GM12878 (cell line): ENCODE data around the gene YIF1B. TPM values are rescaled to one million over a fixed set of nuclear protein-coding genes. Genes with fewer than 3 reads are reported as not detected.

Source experiments
- ATAC-seq: fragments of 200-7000 bp; cut with Tn5 transposase; 3 replicates; pipeline ENCODE4 v1.9.1; 2020; ENCODE audit warnings: mild to moderate bottlenecking, moderate library complexity
- BruUV-seq: library from RNA; stranded (reverse); fragments of 400-500 nt; replicated peaks from 2 replicates; lab custom pipeline; 2021; lab: Mats Ljungman, UMichigan
- CTCF ChIA-PET: fragments of 300-600 bp; sonication (Branson Sonifier 250); formaldehyde crosslinking; extraction: SDS; loops from one replicate; lab custom pipeline; 2021; ENCODE audit warnings: inconsistent platforms; lab: Yijun Ruan, JAX
- POLR2A ChIA-PET: fragments of 350-600 bp; formaldehyde crosslinking; extraction: SDS; loops from one replicate; lab custom pipeline; 2021; ENCODE audit warnings: inconsistent platforms; lab: Charles Lee
- RAD21 ChIA-PET: fragments of 300-600 bp; sonication (Branson Sonifier 250); formaldehyde crosslinking; loops from one replicate; lab custom pipeline; 2023; ENCODE audit warnings: antibody characterized with exemption; ENCODE audit not compliant: unreplicated experiment; lab: Charles Lee
- SMC1A ChIA-PET: fragments of 300-600 bp; sonication (Branson Sonifier 250); formaldehyde crosslinking; loops from one replicate; lab custom pipeline; 2023; ENCODE audit not compliant: unreplicated experiment, uncharacterized antibody; lab: Charles Lee
- DNase-seq: peaks from one replicate; pipeline ENCODE4 v3.0.0-alpha.2; 2011; ENCODE audit warnings: low read depth, low spot score
- FAIRE-seq: peaks from 3 replicates; lab custom pipeline; 2011; peaks lifted over from hg19 to GRCh38; lab: Jason Lieb, UNC
- H2AFZ ChIP-seq: 2 replicates; pipeline ENCODE4 v1.6.0; 2011; ENCODE audit warnings: low read depth, low read length, control low read depth; ENCODE audit not compliant: control insufficient read depth
- H3K27ac ChIP-seq: 2 replicates; pipeline ENCODE4 v1.5.1; 2011; ENCODE audit warnings: control low read depth; ENCODE audit not compliant: control insufficient read depth, insufficient read depth
- H3K27me3 ChIP-seq, 2 experiments: replicated peaks in 1 of 2; 2 replicates each; pipeline versions ENCODE4 v1.6.0 to v1.6.1; 2011; ENCODE audit warnings: low read length in 1 of 2; ENCODE audit not compliant: control insufficient read depth in 2 of 2, insufficient read depth in 2 of 2
- H3K36me3 ChIP-seq, 2 experiments: 2 replicates each; pipeline ENCODE4 v1.5.1; 2011; ENCODE audit warnings: low read length in 1 of 2; ENCODE audit not compliant: control insufficient read depth in 2 of 2, insufficient read depth in 2 of 2
- H3K4me1 ChIP-seq: 2 replicates; pipeline ENCODE4 v1.6.1; 2011; ENCODE audit warnings: mild to moderate bottlenecking, low read length, moderate library complexity, mixed read lengths; ENCODE audit not compliant: control insufficient read depth, insufficient read depth
- H3K4me2 ChIP-seq: 2 replicates; pipeline ENCODE4 v1.6.0; 2011; ENCODE audit warnings: control low read depth; ENCODE audit not compliant: control insufficient read depth, insufficient read depth
- H3K4me3 ChIP-seq: fragments of 200-600 bp; sonication (generic); 2 replicates; pipeline ENCODE4 v1.5.1; 2016
- H3K79me2 ChIP-seq: 2 replicates; pipeline ENCODE4 v1.6.0; 2011; ENCODE audit warnings: low read length; ENCODE audit not compliant: control insufficient read depth, insufficient read depth
- H3K9ac ChIP-seq: 2 replicates; pipeline ENCODE4 v1.8.0; 2011; ENCODE audit warnings: low read length, control low read depth, mixed read lengths; ENCODE audit not compliant: control insufficient read depth, insufficient read depth
- H3K9me3 ChIP-seq: replicated peaks from 3 replicates; pipeline ENCODE4 v1.5.1; 2011; ENCODE audit warnings: mild to moderate bottlenecking, low read length; ENCODE audit not compliant: control insufficient read depth, insufficient read depth
- H4K20me1 ChIP-seq: 2 replicates; pipeline ENCODE4 v1.6.0; 2011; ENCODE audit not compliant: control insufficient read depth, insufficient read depth
- EP300 ChIP-seq, 2 experiments: fragments of 150-350 bp in 1 of 2; IDR thresholded peaks; 2 replicates each; pipeline ENCODE4 v1.6.1; 2011 to 2012; ENCODE audit warnings: low read depth in 2 of 2, low read length in 2 of 2, borderline replicate concordance in 1 of 2, improper control_type of control experiment in 1 of 2, inconsistent platforms in 1 of 2; ENCODE audit not compliant: control insufficient read depth in 1 of 2
- IKZF2 ChIP-seq, 2 experiments: fragments of 450-650 bp; IDR thresholded peaks; 2 replicates each; pipeline ENCODE4 v1.6.1; 2017; ENCODE audit warnings: mild to moderate bottlenecking in 2 of 2, moderate library complexity in 2 of 2
- MEF2B ChIP-seq: fragments of 450-650 bp; IDR thresholded peaks from 2 replicates; pipeline ENCODE4 v1.6.1; 2018; ENCODE audit warnings: mild to moderate bottlenecking, moderate library complexity; ENCODE audit not compliant: partially characterized antibody, poor library complexity, severe bottlenecking
- MTA2 ChIP-seq: fragments of 450-650 bp; IDR thresholded peaks from 2 replicates; pipeline ENCODE4 v1.6.1; 2016; ENCODE audit warnings: low read depth, mild to moderate bottlenecking, moderate library complexity
- SMAD5 ChIP-seq: IDR thresholded peaks from 2 replicates; pipeline ENCODE4 v1.6.1; 2016; ENCODE audit warnings: antibody characterized with exemption, low read depth
- STAT3 ChIP-seq: IDR thresholded peaks from 2 replicates; pipeline ENCODE4 v1.6.1; 2011; ENCODE audit warnings: low read depth, low read length, improper control_type of control experiment
- TBL1XR1 ChIP-seq: IDR thresholded peaks from 2 replicates; pipeline ENCODE4 v1.6.1; 2012; ENCODE audit warnings: low read depth, low read length, improper control_type of control experiment
- WGBS: methylation state at CpG from one replicate; pipeline ENCODE4 v1.1.6; 2016; ENCODE audit warnings: low lambda C conversion rate; ENCODE audit not compliant: insufficient replicate concordance, insufficient coverage; ENCODE audit errors: missing lambda C conversion rate; 5-methylcytosine and 5-hydroxymethylcytosine counted together
- in situ Hi-C: fragments of 300-500 bp; cut with MboI; formaldehyde crosslinking; loops from 9 replicates; pipeline ENCODE4 v1.14.3; 2018; ENCODE audit warnings: mixed read lengths
- intact Hi-C: fragments of 100-400 bp; cut with micrococcal nuclease; formaldehyde crosslinking; loops from one replicate; pipeline ENCODE4 v1.14.2; 2022; ENCODE audit not compliant: unreplicated experiment
- polyA plus RNA-seq, 11 experiments: library from polyadenylated mRNA; depleted of rRNA in 4 of 11; unstranded in 6 of 11; stranded (reverse) in 5 of 11; fragments of >200 nt; fragmentation: Nextera tagmentation in 4 of 11; fragmentation: Illumina TruSeq in 1 of 11; extraction: Ambion mirVana in 4 of 11; extraction: Trizol in 1 of 11; gene quantifications; 1 replicate in 1 of 11; 2 replicates in 10 of 11; pipeline versions ENCODE4 v1.2.1 to v1.2.3, GENCODE V29; 2011 to 2016; ENCODE audit warnings: inconsistent platforms in 2 of 11, missing spikeins in 2 of 11, low read depth in 1 of 11
- total RNA-seq, 4 experiments: library from RNA; depleted of rRNA in 3 of 4; stranded (reverse); fragments of >200 nt in 3 of 4; fragmentation: Illumina TruSeq in 1 of 4; extraction: Trizol in 1 of 4; gene quantifications; 2 replicates each; pipeline versions ENCODE4 v1.2.1 to v1.2.3, GENCODE V29; 2013 to 2021
- TF ChIP-seq, protein P1 (sequence below): fragments of 450-650 bp; formaldehyde crosslinking; IDR thresholded peaks from 2 replicates; pipeline ENCODE4 v1.5.0; 2022; ENCODE audit warnings: mild to moderate bottlenecking, missing genetic modification characterization
- TF ChIP-seq, protein P2 (sequence below): fragments of 450-650 bp; conservative IDR thresholded peaks from 2 replicates; pipeline ENCODE4 v1.6.1; 2017; ENCODE audit warnings: mild to moderate bottlenecking, moderate library complexity
- TF ChIP-seq, protein P3 (sequence below): fragments of 450-650 bp; IDR thresholded peaks from 2 replicates; pipeline ENCODE4 v1.6.1; 2017; ENCODE audit warnings: borderline replicate concordance
- TF ChIP-seq, protein P4 (sequence below): IDR thresholded peaks from 2 replicates; pipeline ENCODE4 v1.6.1; 2011; ENCODE audit warnings: mild to moderate bottlenecking, low read depth, low read length, moderate library complexity; ENCODE audit not compliant: insufficient replicate concordance
- TF ChIP-seq, protein P5 (sequence below): IDR thresholded peaks from 2 replicates; pipeline ENCODE4 v1.6.1; 2011; ENCODE audit warnings: borderline replicate concordance, low read depth, mild to moderate bottlenecking, moderate library complexity, low read length; ENCODE audit not compliant: insufficient read depth, poor library complexity, severe bottlenecking

Gene YIF1B
- total and polyA plus RNA-seq, 10 of the 15 experiments (the other 5 are each of a cell fraction or from before 2014, with no cell fraction given), result 1.3 to 106 (median 53.5) TPM

DNA sequence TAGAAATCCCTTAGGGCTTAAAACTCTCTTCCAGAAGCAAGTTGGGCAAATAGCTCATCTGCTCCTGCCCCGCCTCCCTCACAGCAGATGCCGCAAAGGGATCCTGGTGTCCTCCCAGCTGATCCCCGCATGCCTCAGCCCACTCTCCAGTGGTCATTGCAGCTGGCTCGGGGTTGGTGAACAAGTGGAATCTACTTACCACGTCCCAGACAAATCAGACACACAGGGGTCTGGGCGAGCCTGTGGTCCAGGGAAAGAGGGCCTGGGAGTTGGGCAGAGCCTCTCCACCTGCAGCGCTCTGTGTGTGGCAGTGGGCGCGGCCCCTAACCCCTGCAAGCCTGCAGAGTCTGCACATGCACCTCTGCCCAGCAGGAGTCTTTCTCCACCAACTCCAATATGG, 22.5 kb downstream of the YIF1B start:
- Histone ChIP-seq H3K4me3 (no peak overlapping the region), H3K4me2 (no peak overlapping the region), H3K27ac (no peak overlapping the region), H3K9ac (no peak overlapping the region), H3K9me3 (no peaks in the 10 kb centered on the region), H2AFZ (no peak overlapping the region), H4K20me1 (no peaks in the 10 kb centered on the region), H3K36me3 (no peaks in the 10 kb centered on the region), H3K79me2 (no peaks in the 10 kb centered on the region), H3K27me3 (no peaks in the 10 kb centered on the region), H3K4me1 (no peaks in the 10 kb centered on the region)
- ChIA-PET POLR2A (no interaction called here), CTCF (no interaction called here), SMC1A (no interaction called here), RAD21 (no interaction called here)
- DNase-seq (no peak), FAIRE-seq (no peak), ATAC-seq (no peak)
- no TSS peak for BruUV-seq
- in situ Hi-C loops (no loop called here), intact Hi-C loops (no loop called here)
- WGBS, result 48% methylated on average over 9 of the region's 9 CpGs
- TF ChIP-seq MEF2B, result no peak
- TF ChIP-seq, protein P1, sequence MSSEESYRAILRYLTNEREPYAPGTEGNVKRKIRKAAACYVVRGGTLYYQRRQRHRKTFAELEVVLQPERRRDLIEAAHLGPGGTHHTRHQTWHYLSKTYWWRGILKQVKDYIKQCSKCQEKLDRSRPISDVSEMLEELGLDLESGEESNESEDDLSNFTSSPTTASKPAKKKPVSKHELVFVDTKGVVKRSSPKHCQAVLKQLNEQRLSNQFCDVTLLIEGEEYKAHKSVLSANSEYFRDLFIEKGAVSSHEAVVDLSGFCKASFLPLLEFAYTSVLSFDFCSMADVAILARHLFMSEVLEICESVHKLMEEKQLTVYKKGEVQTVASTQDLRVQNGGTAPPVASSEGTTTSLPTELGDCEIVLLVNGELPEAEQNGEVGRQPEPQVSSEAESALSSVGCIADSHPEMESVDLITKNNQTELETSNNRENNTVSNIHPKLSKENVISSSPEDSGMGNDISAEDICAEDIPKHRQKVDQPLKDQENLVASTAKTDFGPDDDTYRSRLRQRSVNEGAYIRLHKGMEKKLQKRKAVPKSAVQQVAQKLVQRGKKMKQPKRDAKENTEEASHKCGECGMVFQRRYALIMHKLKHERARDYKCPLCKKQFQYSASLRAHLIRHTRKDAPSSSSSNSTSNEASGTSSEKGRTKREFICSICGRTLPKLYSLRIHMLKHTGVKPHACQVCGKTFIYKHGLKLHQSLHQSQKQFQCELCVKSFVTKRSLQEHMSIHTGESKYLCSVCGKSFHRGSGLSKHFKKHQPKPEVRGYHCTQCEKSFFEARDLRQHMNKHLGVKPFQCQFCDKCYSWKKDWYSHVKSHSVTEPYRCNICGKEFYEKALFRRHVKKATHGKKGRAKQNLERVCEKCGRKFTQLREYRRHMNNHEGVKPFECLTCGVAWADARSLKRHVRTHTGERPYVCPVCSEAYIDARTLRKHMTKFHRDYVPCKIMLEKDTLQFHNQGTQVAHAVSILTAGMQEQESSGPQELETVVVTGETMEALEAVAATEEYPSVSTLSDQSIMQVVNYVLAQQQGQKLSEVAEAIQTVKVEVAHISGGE (CRISPR knock-in tag), result no peak
- TF ChIP-seq, protein P2, sequence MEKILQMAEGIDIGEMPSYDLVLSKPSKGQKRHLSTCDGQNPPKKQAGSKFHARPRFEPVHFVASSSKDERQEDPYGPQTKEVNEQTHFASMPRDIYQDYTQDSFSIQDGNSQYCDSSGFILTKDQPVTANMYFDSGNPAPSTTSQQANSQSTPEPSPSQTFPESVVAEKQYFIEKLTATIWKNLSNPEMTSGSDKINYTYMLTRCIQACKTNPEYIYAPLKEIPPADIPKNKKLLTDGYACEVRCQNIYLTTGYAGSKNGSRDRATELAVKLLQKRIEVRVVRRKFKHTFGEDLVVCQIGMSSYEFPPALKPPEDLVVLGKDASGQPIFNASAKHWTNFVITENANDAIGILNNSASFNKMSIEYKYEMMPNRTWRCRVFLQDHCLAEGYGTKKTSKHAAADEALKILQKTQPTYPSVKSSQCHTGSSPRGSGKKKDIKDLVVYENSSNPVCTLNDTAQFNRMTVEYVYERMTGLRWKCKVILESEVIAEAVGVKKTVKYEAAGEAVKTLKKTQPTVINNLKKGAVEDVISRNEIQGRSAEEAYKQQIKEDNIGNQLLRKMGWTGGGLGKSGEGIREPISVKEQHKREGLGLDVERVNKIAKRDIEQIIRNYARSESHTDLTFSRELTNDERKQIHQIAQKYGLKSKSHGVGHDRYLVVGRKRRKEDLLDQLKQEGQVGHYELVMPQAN, result no peak
- no peak for TF ChIP-seq STAT3
- no peak for TF ChIP-seq EP300 (IDR thresholded peaks at IDR 0.05; ENCODE audit: borderline replicate concordance in 1 of 2, control insufficient read depth in 1 of 2, low read depth in 2 of 2, low read length in 2 of 2)
- TF ChIP-seq SMAD5, result no peak
- no peak for TF ChIP-seq MTA2
- TF ChIP-seq TBL1XR1, result no peak
- TF ChIP-seq, protein P3, sequence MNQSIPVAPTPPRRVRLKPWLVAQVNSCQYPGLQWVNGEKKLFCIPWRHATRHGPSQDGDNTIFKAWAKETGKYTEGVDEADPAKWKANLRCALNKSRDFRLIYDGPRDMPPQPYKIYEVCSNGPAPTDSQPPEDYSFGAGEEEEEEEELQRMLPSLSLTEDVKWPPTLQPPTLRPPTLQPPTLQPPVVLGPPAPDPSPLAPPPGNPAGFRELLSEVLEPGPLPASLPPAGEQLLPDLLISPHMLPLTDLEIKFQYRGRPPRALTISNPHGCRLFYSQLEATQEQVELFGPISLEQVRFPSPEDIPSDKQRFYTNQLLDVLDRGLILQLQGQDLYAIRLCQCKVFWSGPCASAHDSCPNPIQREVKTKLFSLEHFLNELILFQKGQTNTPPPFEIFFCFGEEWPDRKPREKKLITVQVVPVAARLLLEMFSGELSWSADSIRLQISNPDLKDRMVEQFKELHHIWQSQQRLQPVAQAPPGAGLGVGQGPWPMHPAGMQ, result no peak
- no peak for TF ChIP-seq IKZF2 (IDR thresholded peaks at IDR 0.05)
- TF ChIP-seq, protein P4, sequence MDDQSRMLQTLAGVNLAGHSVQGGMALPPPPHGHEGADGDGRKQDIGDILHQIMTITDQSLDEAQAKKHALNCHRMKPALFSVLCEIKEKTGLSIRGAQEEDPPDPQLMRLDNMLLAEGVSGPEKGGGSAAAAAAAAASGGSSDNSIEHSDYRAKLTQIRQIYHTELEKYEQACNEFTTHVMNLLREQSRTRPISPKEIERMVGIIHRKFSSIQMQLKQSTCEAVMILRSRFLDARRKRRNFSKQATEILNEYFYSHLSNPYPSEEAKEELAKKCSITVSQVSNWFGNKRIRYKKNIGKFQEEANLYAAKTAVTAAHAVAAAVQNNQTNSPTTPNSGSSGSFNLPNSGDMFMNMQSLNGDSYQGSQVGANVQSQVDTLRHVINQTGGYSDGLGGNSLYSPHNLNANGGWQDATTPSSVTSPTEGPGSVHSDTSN, result no peak
- TF ChIP-seq, protein P5, sequence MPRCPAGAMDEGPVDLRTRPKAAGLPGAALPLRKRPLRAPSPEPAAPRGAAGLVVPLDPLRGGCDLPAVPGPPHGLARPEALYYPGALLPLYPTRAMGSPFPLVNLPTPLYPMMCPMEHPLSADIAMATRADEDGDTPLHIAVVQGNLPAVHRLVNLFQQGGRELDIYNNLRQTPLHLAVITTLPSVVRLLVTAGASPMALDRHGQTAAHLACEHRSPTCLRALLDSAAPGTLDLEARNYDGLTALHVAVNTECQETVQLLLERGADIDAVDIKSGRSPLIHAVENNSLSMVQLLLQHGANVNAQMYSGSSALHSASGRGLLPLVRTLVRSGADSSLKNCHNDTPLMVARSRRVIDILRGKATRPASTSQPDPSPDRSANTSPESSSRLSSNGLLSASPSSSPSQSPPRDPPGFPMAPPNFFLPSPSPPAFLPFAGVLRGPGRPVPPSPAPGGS, result no peak
